Endodermal cell (in vitro differentiated cells): ENCODE data around the gene KCNH6. TPM values are rescaled to one million over a fixed set of nuclear protein-coding genes. Genes with fewer than 3 reads are reported as not detected.

ENCODE experiments used
- DNase-seq: peaks from one replicate; pipeline ENCODE4 v3.0.0-alpha.2; 2017
- H3K27ac ChIP-seq: 2 replicates; pipeline ENCODE4 v1.5.1; 2013; ENCODE audit warnings: mild to moderate bottlenecking, low read depth, low read length, moderate library complexity
- H3K27me3 ChIP-seq: 2 replicates; pipeline ENCODE4 v1.6.1; 2013; ENCODE audit warnings: mild to moderate bottlenecking, low read length, moderate library complexity; ENCODE audit not compliant: insufficient read depth, control insufficient read depth, poor library complexity, severe bottlenecking
- H3K36me3 ChIP-seq: 2 replicates; pipeline ENCODE4 v1.7.0; 2013; ENCODE audit warnings: mild to moderate bottlenecking, low read length, moderate library complexity; ENCODE audit not compliant: control insufficient read depth, insufficient read depth
- H3K4me1 ChIP-seq: one replicate; pipeline ENCODE4 v1.7.0; 2013; ENCODE audit warnings: low read length; ENCODE audit not compliant: control insufficient read depth, insufficient read depth
- H3K4me3 ChIP-seq: 2 replicates; pipeline ENCODE4 v1.5.1; 2013; ENCODE audit warnings: mild to moderate bottlenecking, low read length, moderate library complexity
- H3K9ac ChIP-seq: 2 replicates; pipeline ENCODE4 v1.6.1; 2013; ENCODE audit warnings: mild to moderate bottlenecking, low read length, moderate library complexity; ENCODE audit not compliant: poor library complexity, severe bottlenecking; ENCODE audit errors: extremely low read depth
- H3K9me3 ChIP-seq: 2 replicates; pipeline ENCODE4 v1.6.1; 2013; ENCODE audit warnings: mild to moderate bottlenecking, low read length, moderate library complexity; ENCODE audit not compliant: control insufficient read depth
- H3K27ac Mint-ChIP-seq: 2 replicates; pipeline ENCODE4 v1.8.0; 2020; ENCODE audit warnings: mixed read lengths
- H3K27me3 Mint-ChIP-seq: 2 replicates; pipeline ENCODE4 v1.8.0; 2021; ENCODE audit warnings: mild to moderate bottlenecking, mixed read lengths; ENCODE audit not compliant: insufficient read depth
- H3K36me3 Mint-ChIP-seq: 2 replicates; pipeline ENCODE4 v1.8.0; 2020; ENCODE audit warnings: low read depth, mixed read lengths
- H3K4me1 Mint-ChIP-seq: 2 replicates; pipeline ENCODE4 v1.8.0; 2020; ENCODE audit warnings: mixed read lengths
- H3K4me3 Mint-ChIP-seq: 2 replicates; pipeline ENCODE4 v1.8.0; 2020; ENCODE audit warnings: mild to moderate bottlenecking, moderate library complexity, mixed read lengths
- H3K9me3 Mint-ChIP-seq: 2 replicates; pipeline ENCODE4 v1.8.0; 2020; ENCODE audit warnings: mild to moderate bottlenecking, mixed read lengths
- CTCF ChIP-seq: fragments of 200-600 bp; sonication (generic); conservative IDR thresholded peaks from 2 replicates; pipeline ENCODE4 v1.5.0; 2021; ENCODE audit warnings: antibody characterized with exemption, mild to moderate bottlenecking
- WGBS, 2 experiments: methylation state at CpG; one replicate each; pipeline versions ENCODE4 v1.1.5 to v1.1.7; 2013; ENCODE audit warnings: missing lambda C conversion rate in 2 of 2, mixed read lengths in 1 of 2; ENCODE audit not compliant: insufficient coverage in 1 of 2, insufficient read length in 1 of 2; 5-methylcytosine and 5-hydroxymethylcytosine counted together
- total RNA-seq, 2 donors: library from RNA; stranded (reverse); fragmentation: NEBNext Ultra II Directional in 1 of 2; extraction: Animal tissue kit (Norgen Biotek cat#: 25700) in 1 of 2; gene quantifications; 2 replicates in 1 of 2; 3 replicates in 1 of 2; pipeline ENCODE4 v1.2.1, GENCODE V29; 2021

KCNH6 gene
- total RNA-seq, 2 donors from 2014 or later: 0.79 to 0.95 TPM

GRCh38 chr17:63537001-63537400 lies 13.8 kb downstream of the KCNH6 start:
- TF ChIP-seq CTCF: no peak
- peaks cover 31% of the 10 kb centered on the region for H3K27me3 Mint-ChIP-seq
- WGBS, 2 experiments: 93% methylated on average over 4 of the region's 4 CpGs

GRCh38 chr17:63537991-63538692 lies 15.0 kb downstream of the KCNH6 start:
- H3K27ac ChIP-seq: no peak overlapping the region
- H3K27me3 ChIP-seq: peaks cover 31% of the 10 kb centered on the region
- no peak overlapping the region for H3K4me3 ChIP-seq
- H3K9ac ChIP-seq: no peak overlapping the region
- WGBS, 2 experiments: 41 to 53% methylated on average over 42 to 62 of the region's 62 CpGs
- Mint-ChIP-seq H3K27ac (no peak overlapping the region), H3K27me3 (peaks cover 31% of the 10 kb centered on the region), H3K4me1 (peaks cover 3% of the 10 kb centered on the region), H3K4me3 (peak overlapping the region; percentile 32), H3K9me3 (no peaks in the 10 kb centered on the region), H3K36me3 (no peaks in the 10 kb centered on the region)
- H3K4me1 ChIP-seq: no peaks in the 10 kb centered on the region
- no peaks in the 10 kb centered on the region for H3K36me3 ChIP-seq
- TF ChIP-seq CTCF: no peak
- H3K9me3 ChIP-seq: no peaks in the 10 kb centered on the region
- peak; percentile 75 for DNase-seq

More at GRCh38 chr17:63537001-63537400, 13.8 kb downstream of the KCNH6 start:
- no peak overlapping the region for H3K4me3 ChIP-seq
- Mint-ChIP-seq H3K4me1 (peaks cover 3% of the 10 kb centered on the region), H3K4me3 (no peak overlapping the region), H3K9me3 (no peaks in the 10 kb centered on the region), H3K27ac (no peak overlapping the region), H3K36me3 (no peaks in the 10 kb centered on the region)
- no peak overlapping the region for H3K9ac ChIP-seq
- DNase-seq: no peak
- peaks cover 31% of the 10 kb centered on the region for H3K27me3 ChIP-seq
- H3K36me3 ChIP-seq: no peaks in the 10 kb centered on the region
- H3K4me1 ChIP-seq: no peaks in the 10 kb centered on the region
- H3K9me3 ChIP-seq: no peaks in the 10 kb centered on the region
- no peak overlapping the region for H3K27ac ChIP-seq

- H3K4me1 Mint-ChIP-seq: peaks cover 3% of the 10 kb centered on the region
- H3K27ac Mint-ChIP-seq: no peak overlapping the region
- H3K4me3 Mint-ChIP-seq: peak overlapping the region; percentile 32
- Histone ChIP-seq H3K27me3 (peaks cover 31% of the 10 kb centered on the region), H3K9ac (no peak overlapping the region), H3K4me1 (no peaks in the 10 kb centered on the region), H3K27ac (no peak overlapping the region), H3K9me3 (no peaks in the 10 kb centered on the region), H3K4me3 (no peak overlapping the region), H3K36me3 (no peaks in the 10 kb centered on the region)
- no peaks in the 10 kb centered on the region for H3K36me3 Mint-ChIP-seq
- H3K27me3 Mint-ChIP-seq: peaks cover 31% of the 10 kb centered on the region
- no peak for TF ChIP-seq CTCF
- peak; percentile 34 for DNase-seq
- no peaks in the 10 kb centered on the region for H3K9me3 Mint-ChIP-seq
- WGBS, 2 experiments: 83 to 94% methylated on average over 6 to 9 of the region's 9 CpGs
Measured at GRCh38 chr17:63538693-63539595, 15.8 kb downstream of the KCNH6 start.
